GM12874 (cell line): ENCODE results near the gene COG3.
A peak's percentile ranks its signal among the peaks of the same experiment; 100 is the strongest.

Experiments
- CTCF ChIP-seq: IDR thresholded peaks from 2 replicates; pipeline ENCODE4 v1.5.1; 2011; ENCODE audit warnings: low read depth, mild to moderate bottlenecking, control low read depth, low read length, moderate library complexity; ENCODE audit not compliant: insufficient read depth

Gene COG3

GRCh38 chr13:45439781-45440462 is 24.8 kb upstream of the COG3 start:
- no peak for TF ChIP-seq CTCF

GRCh38 chr13:45441633-45442032 is 23.1 kb upstream of the COG3 start:
- peak; percentile 29; the same call in 1 of the 2 replicates for TF ChIP-seq CTCF

GRCh38 chr13:45445053-45445452 is 19.7 kb upstream of the COG3 start:
- TF ChIP-seq CTCF: no peak

- no peak for TF ChIP-seq CTCF
These were observed 18.6 kb upstream of the COG3 start for GRCh38 chr13:45446181-45446580.

- no peak for TF ChIP-seq CTCF
These were observed 17.6 kb upstream of the COG3 start for GRCh38 chr13:45447050-45447661.

GRCh38 chr13:45448965-45449559 is 15.7 kb upstream of the COG3 start:
- no peak for TF ChIP-seq CTCF

GRCh38 chr13:45451282-45451681 is 13.5 kb upstream of the COG3 start:
- no peak for TF ChIP-seq CTCF
